BE2C (cell line): Measurements from ENCODE around the gene USH2A.

Source experiments
- DNase-seq: peaks from one replicate; pipeline ENCODE4 v3.0.0-alpha.2; 2020
- H3K27me3 ChIP-seq: fragments of 250-450 bp; sonication (Bioruptor Pico); 2 replicates; pipeline ENCODE4 v1.5.1; 2020; ENCODE audit warnings: mild to moderate bottlenecking
- H3K36me3 ChIP-seq: fragments of 250-450 bp; sonication (Bioruptor Pico); 2 replicates; pipeline ENCODE4 v1.5.1; 2020; ENCODE audit warnings: mild to moderate bottlenecking
- H3K4me1 ChIP-seq: fragments of 250-450 bp; sonication (Bioruptor Pico); 2 replicates; pipeline ENCODE4 v1.5.1; 2020
- H3K4me3 ChIP-seq: 2 replicates; pipeline ENCODE4 v1.5.1; 2011; ENCODE audit warnings: low read depth, low read length
- H3K9me3 ChIP-seq: fragments of 250-450 bp; sonication (Bioruptor Pico); 2 replicates; pipeline ENCODE4 v1.5.1; 2020
- CTCF ChIP-seq: IDR thresholded peaks from 2 replicates; pipeline ENCODE4 v1.5.1; 2012; ENCODE audit warnings: mild to moderate bottlenecking, low read depth, low read length

Gene USH2A

GRCh38 chr1:216190438-216190837 lies 232.8 kb downstream of the USH2A start:
- Histone ChIP-seq H3K4me1 (peaks cover 2% of the 10 kb centered on the region; the same call in 1 of the 2 replicates), H3K9me3 (no peaks in the 10 kb centered on the region), H3K36me3 (no peaks in the 10 kb centered on the region), H3K4me3 (no peak overlapping the region), H3K27me3 (no peaks in the 10 kb centered on the region)
- DNase-seq: no peak
- no peak for TF ChIP-seq CTCF

- no peaks in the 10 kb centered on the region for H3K27me3 ChIP-seq
- no peak for TF ChIP-seq CTCF
- peaks cover 2% of the 10 kb centered on the region; the same call in 1 of the 2 replicates for H3K4me1 ChIP-seq
- no peak overlapping the region for H3K4me3 ChIP-seq
- DNase-seq: peak; percentile 28
- no peaks in the 10 kb centered on the region for H3K9me3 ChIP-seq
- no peaks in the 10 kb centered on the region for H3K36me3 ChIP-seq
Observed at GRCh38 chr1:216186816-216187215, 236.4 kb downstream of the USH2A start.

GRCh38 chr1:216186141-216186540 lies 237.1 kb downstream of the USH2A start:
- Histone ChIP-seq H3K27me3 (no peaks in the 10 kb centered on the region), H3K4me3 (no peak overlapping the region), H3K4me1 (peaks cover 2% of the 10 kb centered on the region; the same call in 1 of the 2 replicates), H3K36me3 (no peaks in the 10 kb centered on the region), H3K9me3 (no peaks in the 10 kb centered on the region)
- no peak for DNase-seq
- TF ChIP-seq CTCF: no peak

GRCh38 chr1:216184126-216184680 lies 239.0 kb downstream of the USH2A start:
- no peak for TF ChIP-seq CTCF
- H3K4me3 ChIP-seq: no peak overlapping the region

GRCh38 chr1:216183454-216183853 lies 239.8 kb downstream of the USH2A start:
- no peak for DNase-seq
- no peaks in the 10 kb centered on the region for H3K27me3 ChIP-seq
- no peak overlapping the region for H3K4me3 ChIP-seq

More at GRCh38 chr1:216184126-216184680, 239.0 kb downstream of the USH2A start:
- H3K9me3 ChIP-seq: no peaks in the 10 kb centered on the region
- H3K27me3 ChIP-seq: no peaks in the 10 kb centered on the region
- H3K4me1 ChIP-seq: no peaks in the 10 kb centered on the region
- no peak for DNase-seq
- no peaks in the 10 kb centered on the region for H3K36me3 ChIP-seq

More at GRCh38 chr1:216183454-216183853, 239.8 kb downstream of the USH2A start:
- Histone ChIP-seq H3K4me1 (no peaks in the 10 kb centered on the region), H3K36me3 (no peaks in the 10 kb centered on the region), H3K9me3 (no peaks in the 10 kb centered on the region)
- no peak for TF ChIP-seq CTCF
